Measurements from ENCODE around the gene AGFG1. TPM values are rescaled to one million over a fixed set of nuclear protein-coding genes. Genes with fewer than 3 reads are reported as not detected.
A peak's percentile ranks its signal among the peaks of the same experiment; 100 is the strongest.

Gene AGFG1
- total and polyA plus RNA-seq, 2 donors (not counting 1 experiment from before 2014, with no cell fraction given), result 40.0 to 128 TPM

GRCh38 chr2:227430639-227431038 lies 41.3 kb upstream of the AGFG1 start:
- Histone ChIP-seq H3K36me3 (ENCODE audit: control insufficient read depth, insufficient read depth, low read length) (no peaks in the 10 kb centered on the region), H3K4me2 (ENCODE audit: extremely low read depth, insufficient read depth, low read length) (no peak overlapping the region), H3K4me1 (ENCODE audit: control insufficient read depth, extremely low read depth, insufficient read depth, low read length) (no peaks in the 10 kb centered on the region), H3K79me2 (ENCODE audit: control insufficient read depth, insufficient read depth, low read length) (no peaks in the 10 kb centered on the region), H3K27ac (ENCODE audit: insufficient read depth, low read length) (no peak overlapping the region), H3K9ac (ENCODE audit: insufficient read depth, low read length) (no peak overlapping the region), H2AFZ (ENCODE audit: low read length) (no peak overlapping the region), H3K4me3 (replicated peaks in 1 of 4; ENCODE audit: control extremely low read depth in 1 of 4, insufficient read depth in 1 of 4, low read depth in 3 of 4, low read length in 4 of 4) (no peak overlapping the region), H3K9me3 (ENCODE audit: control insufficient read depth, insufficient read depth, low read depth, low read length) (no peaks in the 10 kb centered on the region), H3K27me3 (ENCODE audit: control insufficient read depth, insufficient read depth, low read length) (no peaks in the 10 kb centered on the region), H4K20me1 (ENCODE audit: control insufficient read depth, extremely low read depth, insufficient read depth, low read length) (no peaks in the 10 kb centered on the region)
- DNase-seq (ENCODE audit: low read depth in 2 of 2), result peak in 1 of 2 donors; percentile 29
- TF ChIP-seq, protein P1, sequence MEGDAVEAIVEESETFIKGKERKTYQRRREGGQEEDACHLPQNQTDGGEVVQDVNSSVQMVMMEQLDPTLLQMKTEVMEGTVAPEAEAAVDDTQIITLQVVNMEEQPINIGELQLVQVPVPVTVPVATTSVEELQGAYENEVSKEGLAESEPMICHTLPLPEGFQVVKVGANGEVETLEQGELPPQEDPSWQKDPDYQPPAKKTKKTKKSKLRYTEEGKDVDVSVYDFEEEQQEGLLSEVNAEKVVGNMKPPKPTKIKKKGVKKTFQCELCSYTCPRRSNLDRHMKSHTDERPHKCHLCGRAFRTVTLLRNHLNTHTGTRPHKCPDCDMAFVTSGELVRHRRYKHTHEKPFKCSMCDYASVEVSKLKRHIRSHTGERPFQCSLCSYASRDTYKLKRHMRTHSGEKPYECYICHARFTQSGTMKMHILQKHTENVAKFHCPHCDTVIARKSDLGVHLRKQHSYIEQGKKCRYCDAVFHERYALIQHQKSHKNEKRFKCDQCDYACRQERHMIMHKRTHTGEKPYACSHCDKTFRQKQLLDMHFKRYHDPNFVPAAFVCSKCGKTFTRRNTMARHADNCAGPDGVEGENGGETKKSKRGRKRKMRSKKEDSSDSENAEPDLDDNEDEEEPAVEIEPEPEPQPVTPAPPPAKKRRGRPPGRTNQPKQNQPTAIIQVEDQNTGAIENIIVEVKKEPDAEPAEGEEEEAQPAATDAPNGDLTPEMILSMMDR (conservative IDR thresholded peaks at IDR 0.05 in 1 of 2, IDR thresholded peaks at IDR 0.05 in 1 of 2; ENCODE audit: low read depth in 1 of 2, low read length in 2 of 2), result no peak
- no peak for TF ChIP-seq EZH2 (IDR thresholded peaks at IDR 0.05; ENCODE audit: low read length, missing control alignments)

GRCh38 chr2:227433171-227433570 lies 38.8 kb upstream of the AGFG1 start:
- H3K36me3 ChIP-seq (ENCODE audit: control insufficient read depth, insufficient read depth, low read length), result no peaks in the 10 kb centered on the region
- DNase-seq (ENCODE audit: low read depth in 2 of 2), result no peak
- no peaks in the 10 kb centered on the region for H3K79me2 ChIP-seq (ENCODE audit: control insufficient read depth, insufficient read depth, low read length)
- H3K27me3 ChIP-seq (ENCODE audit: control insufficient read depth, insufficient read depth, low read length), result no peaks in the 10 kb centered on the region
- H3K27ac ChIP-seq (ENCODE audit: insufficient read depth, low read length), result no peak overlapping the region
- TF ChIP-seq, protein P1 (conservative IDR thresholded peaks at IDR 0.05 in 1 of 2, IDR thresholded peaks at IDR 0.05 in 1 of 2; ENCODE audit: low read depth in 1 of 2, low read length in 2 of 2), result no peak
- TF ChIP-seq EZH2 (IDR thresholded peaks at IDR 0.05; ENCODE audit: low read length, missing control alignments), result no peak
- H4K20me1 ChIP-seq (ENCODE audit: control insufficient read depth, extremely low read depth, insufficient read depth, low read length), result no peaks in the 10 kb centered on the region
- no peak overlapping the region for H3K4me3 ChIP-seq (replicated peaks in 1 of 4; ENCODE audit: control extremely low read depth in 1 of 4, insufficient read depth in 1 of 4, low read depth in 3 of 4, low read length in 4 of 4)
- H3K4me1 ChIP-seq (ENCODE audit: control insufficient read depth, extremely low read depth, insufficient read depth, low read length), result no peaks in the 10 kb centered on the region
- no peak overlapping the region for H3K9ac ChIP-seq (ENCODE audit: insufficient read depth, low read length)
- H2AFZ ChIP-seq (ENCODE audit: low read length), result no peak overlapping the region
- H3K9me3 ChIP-seq (ENCODE audit: control insufficient read depth, insufficient read depth, low read depth, low read length), result no peaks in the 10 kb centered on the region
- H3K4me2 ChIP-seq (ENCODE audit: extremely low read depth, insufficient read depth, low read length), result no peak overlapping the region

GRCh38 chr2:227436436-227437174 lies 35.4 kb upstream of the AGFG1 start:
- H3K9me3 ChIP-seq (ENCODE audit: control insufficient read depth, insufficient read depth, low read depth, low read length), result no peaks in the 10 kb centered on the region
- H3K36me3 ChIP-seq (ENCODE audit: control insufficient read depth, insufficient read depth, low read length), result no peaks in the 10 kb centered on the region
- no peaks in the 10 kb centered on the region for H3K27me3 ChIP-seq (ENCODE audit: control insufficient read depth, insufficient read depth, low read length)
- TF ChIP-seq, protein P1 (conservative IDR thresholded peaks at IDR 0.05 in 1 of 2, IDR thresholded peaks at IDR 0.05 in 1 of 2; ENCODE audit: low read depth in 1 of 2, low read length in 2 of 2), result no peak
- TF ChIP-seq EZH2 (IDR thresholded peaks at IDR 0.05; ENCODE audit: low read length, missing control alignments), result no peak
- H3K4me3 ChIP-seq (replicated peaks in 1 of 4; ENCODE audit: control extremely low read depth in 1 of 4, insufficient read depth in 1 of 4, low read depth in 3 of 4, low read length in 4 of 4), result no peak overlapping the region
- DNase-seq (ENCODE audit: low read depth in 2 of 2), result peak in 1 of 2 donors; percentile 33
- no peak overlapping the region for H3K27ac ChIP-seq (ENCODE audit: insufficient read depth, low read length)
- H3K4me2 ChIP-seq (ENCODE audit: extremely low read depth, insufficient read depth, low read length), result no peak overlapping the region
- H2AFZ ChIP-seq (ENCODE audit: low read length), result no peak overlapping the region
- no peaks in the 10 kb centered on the region for H4K20me1 ChIP-seq (ENCODE audit: control insufficient read depth, extremely low read depth, insufficient read depth, low read length)
- H3K79me2 ChIP-seq (ENCODE audit: control insufficient read depth, insufficient read depth, low read length), result no peaks in the 10 kb centered on the region
- H3K4me1 ChIP-seq (ENCODE audit: control insufficient read depth, extremely low read depth, insufficient read depth, low read length), result no peaks in the 10 kb centered on the region
- H3K9ac ChIP-seq (ENCODE audit: insufficient read depth, low read length), result no peak overlapping the region

Measured in fibroblast of lung (primary cell).